CD4-positive, alpha-beta T cell treated with Interleukin-15 for 1 hour (primary cell): Measurements from ENCODE around the gene ARMC9.
"Not testable (repeated sequence)": the region's sequence is repeated elsewhere in the genome, so short reads cannot be mapped to it uniquely, and the experiment has no call there.

Source experiments
- DNase-seq: peaks from one replicate; pipeline ENCODE4 v3.0.0-alpha.2; 2020

ARMC9 gene, protein sequence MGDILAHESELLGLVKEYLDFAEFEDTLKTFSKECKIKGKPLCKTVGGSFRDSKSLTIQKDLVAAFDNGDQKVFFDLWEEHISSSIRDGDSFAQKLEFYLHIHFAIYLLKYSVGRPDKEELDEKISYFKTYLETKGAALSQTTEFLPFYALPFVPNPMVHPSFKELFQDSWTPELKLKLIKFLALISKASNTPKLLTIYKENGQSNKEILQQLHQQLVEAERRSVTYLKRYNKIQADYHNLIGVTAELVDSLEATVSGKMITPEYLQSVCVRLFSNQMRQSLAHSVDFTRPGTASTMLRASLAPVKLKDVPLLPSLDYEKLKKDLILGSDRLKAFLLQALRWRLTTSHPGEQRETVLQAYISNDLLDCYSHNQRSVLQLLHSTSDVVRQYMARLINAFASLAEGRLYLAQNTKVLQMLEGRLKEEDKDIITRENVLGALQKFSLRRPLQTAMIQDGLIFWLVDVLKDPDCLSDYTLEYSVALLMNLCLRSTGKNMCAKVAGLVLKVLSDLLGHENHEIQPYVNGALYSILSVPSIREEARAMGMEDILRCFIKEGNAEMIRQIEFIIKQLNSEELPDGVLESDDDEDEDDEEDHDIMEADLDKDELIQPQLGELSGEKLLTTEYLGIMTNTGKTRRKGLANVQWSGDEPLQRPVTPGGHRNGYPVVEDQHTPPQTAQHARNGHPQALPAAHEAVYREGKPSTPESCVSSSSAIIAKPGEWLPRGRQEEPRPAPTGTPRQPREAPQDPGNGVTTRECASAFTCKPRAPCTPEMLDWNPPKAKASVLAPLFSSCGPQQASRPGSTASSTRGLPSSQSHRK

DNA sequence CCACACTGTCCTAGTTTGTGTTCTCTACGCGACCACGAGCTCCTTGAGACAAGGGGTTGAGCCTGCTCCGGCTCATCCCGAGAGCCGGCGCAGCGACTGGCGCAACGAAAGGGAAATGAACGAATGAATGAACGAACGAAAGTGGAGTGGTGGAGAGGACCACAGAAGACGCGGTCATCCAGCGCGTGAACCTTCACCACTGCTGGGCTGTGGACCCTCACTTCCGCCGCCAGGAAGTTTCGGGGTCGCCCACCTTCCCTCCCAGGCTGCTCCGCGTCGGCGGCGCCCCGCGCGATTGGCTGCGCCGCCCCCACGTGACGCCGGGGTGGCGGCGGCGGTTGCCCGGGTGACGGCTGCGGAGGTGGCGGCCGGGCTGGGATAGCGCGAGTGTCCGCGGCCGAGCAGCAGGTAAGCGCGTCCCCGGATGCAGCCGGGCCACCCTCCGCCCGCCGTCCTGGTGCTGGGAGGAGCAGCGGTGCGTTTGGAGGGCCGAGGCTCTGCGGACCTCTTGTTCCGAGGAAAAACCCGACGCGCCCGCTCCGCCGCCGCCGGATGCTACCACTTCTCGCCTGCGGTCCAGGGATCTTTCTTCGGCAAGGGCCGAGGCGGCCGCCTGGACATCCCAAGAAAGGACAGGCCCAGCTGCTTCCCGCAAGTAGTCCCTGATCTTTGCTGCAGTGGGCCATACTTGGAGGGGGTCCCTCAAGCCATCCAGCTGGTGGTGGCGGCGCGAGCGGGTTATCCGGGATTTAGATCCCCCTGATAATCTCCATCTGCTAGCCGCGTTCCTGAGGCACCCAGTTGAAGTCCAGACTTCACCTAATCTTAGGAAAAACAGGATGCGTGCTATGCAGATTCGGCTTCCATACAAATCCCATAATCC is at the start of gene ARMC9:
TSS of gene ARMC9 (plus strand) at position 341 of the 883 bp plus-strand sequence. CDS start 7,608 bp downstream, outside the sequence.
- DNase-seq = peak; percentile 71

DNA sequence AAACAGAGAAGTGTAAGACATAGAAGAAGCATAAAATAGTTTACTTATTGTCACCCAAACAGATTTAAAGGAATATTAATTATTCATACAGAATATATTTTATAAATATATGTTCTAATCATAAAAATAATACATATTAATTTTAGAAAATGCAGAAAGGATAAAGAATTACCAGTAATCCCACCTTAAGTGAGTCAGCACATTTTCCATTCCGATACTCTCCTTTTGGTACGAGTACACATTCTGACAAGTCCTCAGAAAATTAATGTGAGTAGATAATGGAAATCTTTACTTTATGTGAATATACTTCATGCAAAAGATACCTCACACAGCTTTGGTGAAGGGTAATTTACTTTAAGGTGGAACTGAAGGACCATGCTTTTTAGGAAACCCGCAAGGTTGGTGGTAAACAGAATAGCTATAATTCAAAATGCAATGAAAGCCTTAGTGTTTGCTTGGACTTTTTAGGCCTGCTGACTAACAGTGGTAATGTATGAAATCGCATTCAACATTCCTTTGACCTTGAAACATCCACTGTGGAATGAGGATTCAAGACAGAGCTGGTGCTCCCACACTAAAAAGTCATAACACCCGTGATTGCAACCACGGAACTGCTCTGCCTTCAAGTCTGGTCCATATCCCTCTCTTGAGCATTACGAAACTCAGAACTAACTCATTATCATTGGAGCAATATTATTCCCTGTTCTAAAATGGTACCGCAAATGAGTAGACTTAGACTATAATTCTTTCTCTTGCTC is 45.5 kb upstream of the ARMC9 start:
- no peak for DNase-seq

DNA sequence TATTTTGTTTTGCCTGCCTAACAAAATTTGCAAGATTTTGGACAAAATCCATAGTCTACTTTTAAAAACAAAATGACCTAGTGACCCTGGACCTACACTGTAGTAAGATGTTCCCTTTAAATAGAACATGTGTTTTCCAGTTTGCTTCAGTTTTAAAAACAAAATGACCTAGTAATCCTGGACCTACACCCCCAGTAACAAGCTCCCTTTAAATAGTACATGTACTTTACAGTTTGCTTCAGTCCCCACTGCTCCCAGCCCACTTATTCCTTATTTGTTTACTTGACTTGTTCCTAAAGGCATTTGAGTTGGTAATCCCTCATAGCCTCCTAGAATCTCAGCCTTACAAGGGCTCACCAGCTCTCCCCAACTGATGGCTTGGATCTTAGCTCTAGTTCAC is 39.1 kb upstream of the ARMC9 start:
- DNase-seq = no peak

DNA sequence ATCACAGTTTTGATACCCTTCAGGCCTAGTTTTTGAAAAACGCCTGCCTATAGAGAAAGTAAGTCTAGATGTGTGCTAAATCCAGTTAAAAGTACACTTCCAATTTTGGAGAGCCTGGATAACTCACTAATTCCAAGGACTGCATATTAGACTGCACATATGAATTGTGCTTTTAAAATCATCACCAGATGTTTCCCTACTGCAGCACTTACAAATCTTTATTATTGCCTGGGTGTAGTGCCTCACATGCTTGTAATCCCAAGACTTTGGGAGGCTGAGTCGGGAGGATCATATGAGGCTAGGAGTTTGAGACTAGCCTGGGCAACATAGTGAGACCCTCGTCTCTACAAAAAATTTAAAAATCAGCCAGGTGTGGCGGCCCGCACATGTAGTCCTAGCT is 37.7 kb upstream of the ARMC9 start:
- no peak for DNase-seq

DNA sequence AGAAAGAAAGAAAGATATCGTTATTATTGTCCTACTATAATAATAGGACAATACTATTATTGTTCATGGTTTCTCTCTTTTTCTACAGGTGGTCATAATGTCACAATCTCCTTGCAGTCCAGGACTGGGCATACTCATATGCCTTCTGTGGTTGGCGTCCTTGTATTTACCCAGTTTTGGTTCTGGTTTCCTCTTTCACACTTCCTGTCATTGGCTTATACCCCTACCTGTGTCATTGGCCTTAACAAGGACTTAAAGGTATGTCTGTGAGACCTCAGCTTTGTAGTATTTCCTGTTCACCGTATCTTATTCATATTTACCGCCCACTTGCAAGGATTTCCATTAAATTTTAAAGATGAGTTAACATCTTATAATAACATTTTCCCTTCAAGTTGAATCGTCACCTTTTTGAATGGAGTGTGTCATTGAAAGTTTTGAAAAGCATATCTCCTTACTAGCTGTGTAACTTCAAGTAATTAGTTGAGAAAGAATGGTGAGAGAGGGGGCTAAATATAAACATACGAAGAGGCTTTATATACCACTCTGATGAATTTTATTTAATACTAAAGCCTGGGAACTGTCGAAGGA is 37.1 kb upstream of the ARMC9 start:
- no peak for DNase-seq

DNA sequence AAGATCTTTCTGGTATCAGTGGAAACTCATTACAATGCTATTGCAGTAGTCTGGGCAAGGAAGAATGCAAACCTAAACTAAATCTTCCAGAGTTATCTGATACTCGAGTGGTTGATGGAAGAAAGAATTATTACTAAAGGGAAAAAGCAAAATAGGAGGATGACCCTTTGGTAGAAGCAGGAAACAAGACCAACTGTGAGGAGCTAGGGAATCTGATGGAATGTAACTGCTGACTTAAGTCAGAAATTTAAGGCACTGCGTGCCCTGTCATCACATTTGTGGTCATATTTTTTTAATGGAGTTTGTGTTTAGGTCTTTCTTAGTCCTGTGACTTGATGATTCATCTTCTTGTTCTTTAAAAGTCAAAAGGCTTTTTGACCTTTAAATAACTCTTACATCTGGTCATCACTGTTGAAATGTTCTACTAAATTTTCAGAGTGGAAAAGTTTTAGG is 36.5 kb upstream of the ARMC9 start:
- no peak for DNase-seq

DNA sequence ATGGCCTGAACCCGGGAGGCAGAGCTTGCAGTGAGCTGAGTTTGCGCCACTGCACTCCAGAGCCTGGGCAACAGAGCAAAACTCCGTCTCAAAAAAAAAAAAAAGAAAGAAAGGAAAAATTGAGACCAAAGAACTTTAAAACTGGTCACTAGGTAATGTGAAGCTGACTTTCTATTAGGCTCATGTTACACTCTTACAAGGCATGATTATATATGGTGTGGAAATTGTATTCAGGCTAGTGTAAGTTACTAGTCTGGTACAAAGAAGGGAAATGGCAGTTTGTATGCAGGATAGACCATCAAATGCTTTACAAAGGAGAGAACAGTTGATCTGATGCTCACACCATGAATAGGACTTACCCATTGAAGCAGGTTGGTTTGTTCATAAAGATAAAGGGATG is 35.4 kb upstream of the ARMC9 start:
- no peak for DNase-seq

DNA sequence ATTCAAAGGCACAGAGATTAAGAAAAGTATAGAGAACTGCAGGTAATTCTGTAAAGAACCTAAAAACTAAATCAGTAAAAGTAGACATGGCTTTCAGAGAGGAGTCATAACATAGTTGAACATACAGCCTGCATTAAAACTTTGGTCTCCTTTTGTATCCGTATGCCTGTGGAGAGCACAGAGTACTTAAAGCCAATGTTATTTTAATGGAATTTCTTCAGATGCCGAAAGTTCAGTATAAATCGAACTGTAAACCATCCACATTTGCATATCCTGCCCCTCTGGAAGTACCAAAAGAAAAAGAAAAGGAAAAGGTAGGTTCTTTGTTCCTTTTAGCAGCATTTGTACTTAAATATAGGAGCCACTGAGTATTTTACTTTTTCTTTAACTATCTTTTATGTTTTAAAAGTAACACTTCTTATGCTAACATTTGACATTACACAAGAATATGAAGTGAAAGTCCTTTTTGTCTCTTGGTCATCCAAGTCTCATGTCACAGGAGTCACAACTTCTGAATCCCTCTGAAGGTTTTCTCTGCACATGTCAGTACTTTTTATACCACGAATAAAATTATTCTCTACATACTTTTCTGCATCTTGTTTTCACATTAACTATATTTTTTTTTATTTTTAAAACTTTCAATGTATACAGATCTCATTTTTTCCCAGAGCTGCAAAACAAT is 34.9 kb upstream of the ARMC9 start:
- DNase-seq = no peak

DNA sequence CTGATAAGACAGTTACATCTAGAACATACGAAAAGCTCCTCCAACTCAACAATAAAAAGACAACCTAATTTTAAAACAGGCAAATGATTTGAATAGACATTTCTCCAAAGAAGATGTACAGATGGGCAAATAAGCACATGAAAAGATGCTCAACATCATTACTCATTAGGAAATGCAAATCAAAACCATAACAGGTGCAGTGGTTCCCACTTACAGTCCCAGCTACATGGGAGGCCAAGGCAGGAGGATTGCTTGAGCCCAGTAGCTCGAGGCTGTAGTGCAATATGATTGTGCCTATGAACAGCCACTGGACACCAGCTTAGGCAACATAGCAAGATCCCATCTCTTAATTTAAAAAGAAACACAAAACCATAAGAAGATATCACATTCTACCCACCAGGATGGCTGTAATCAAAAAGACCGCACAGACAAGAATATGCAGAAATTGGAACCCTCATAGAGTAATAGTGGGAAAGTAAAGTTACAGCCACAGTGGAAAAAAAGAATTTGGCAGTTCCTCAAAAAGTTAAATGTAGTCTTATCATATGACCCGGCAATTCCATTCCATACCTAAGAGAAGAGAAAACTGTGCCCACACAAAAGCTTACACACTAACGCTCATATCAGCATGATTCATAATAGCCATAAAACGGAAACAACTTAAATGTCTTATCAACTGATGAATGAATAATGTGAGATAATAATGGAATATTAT is 30.5 kb upstream of the ARMC9 start:
- no peak for DNase-seq

DNA sequence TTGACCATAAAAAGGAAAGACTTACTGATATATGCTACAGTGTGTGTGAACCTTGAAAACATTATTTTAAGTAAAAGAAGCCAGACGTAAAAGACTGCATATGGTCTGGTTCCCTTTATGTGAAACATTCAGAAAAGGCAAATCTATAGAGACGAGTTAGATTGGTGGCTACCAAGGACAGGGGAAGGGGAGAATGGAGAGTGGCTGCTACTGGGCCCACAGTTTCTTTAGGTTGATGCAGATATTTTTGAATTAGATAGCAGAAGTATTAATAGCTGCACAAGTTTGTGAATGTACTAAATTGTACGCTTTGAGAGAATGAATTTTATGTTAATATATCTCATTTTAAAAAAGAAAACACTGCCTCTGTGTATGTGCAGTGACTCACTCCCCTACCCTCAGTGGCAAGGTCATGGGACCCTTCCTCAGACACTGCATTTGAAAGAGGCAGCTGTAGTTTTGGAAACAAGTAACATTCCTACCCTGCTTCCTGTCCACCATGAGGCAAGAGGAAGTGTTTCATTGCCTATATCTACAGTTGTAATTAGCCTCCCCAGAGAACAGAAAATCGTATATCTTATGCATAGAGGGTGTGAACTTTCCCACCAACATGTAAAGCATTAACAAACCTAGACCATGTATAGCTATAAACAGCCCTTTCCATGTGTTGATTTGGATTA is 29.8 kb upstream of the ARMC9 start:
- DNase-seq = no peak

DNA sequence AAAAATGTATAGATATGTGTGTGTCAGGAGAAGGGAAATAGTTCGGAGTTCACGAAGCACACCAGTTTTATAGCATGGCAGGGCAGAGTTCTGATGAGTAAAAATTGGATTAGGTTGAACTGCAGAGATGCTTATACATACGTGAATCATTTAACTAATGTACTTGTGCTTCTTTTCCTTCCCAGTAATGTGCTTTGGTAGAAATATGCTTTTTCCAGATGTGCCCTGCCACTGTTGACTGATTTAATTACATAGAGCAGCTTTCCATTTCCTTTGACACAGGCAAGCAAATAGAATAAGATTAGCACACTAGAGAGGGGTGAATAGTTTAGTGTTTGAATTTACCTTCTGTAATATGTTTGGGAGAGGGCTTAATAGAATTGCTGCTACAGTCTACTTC is 28.9 kb upstream of the ARMC9 start:
- DNase-seq = no peak

DNA sequence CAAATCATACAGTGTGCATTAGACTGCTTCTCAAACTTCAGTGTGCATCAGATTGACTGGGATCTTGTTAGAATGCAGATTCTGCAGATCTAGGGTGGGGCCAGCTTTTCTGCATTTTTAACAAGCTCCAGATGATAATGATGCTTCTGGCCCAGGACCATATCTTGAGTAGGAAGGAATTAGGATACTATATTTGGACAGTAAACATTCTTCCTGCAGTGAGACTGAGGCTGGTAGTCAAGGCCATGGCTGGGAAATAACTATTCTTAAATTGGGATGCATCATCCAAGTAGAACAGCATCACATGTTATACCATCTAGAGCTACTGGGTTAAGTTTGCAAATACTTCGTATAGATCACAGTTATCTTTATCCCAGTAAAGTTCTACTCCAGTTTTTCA is 28.4 kb upstream of the ARMC9 start:
- DNase-seq = no peak

DNA sequence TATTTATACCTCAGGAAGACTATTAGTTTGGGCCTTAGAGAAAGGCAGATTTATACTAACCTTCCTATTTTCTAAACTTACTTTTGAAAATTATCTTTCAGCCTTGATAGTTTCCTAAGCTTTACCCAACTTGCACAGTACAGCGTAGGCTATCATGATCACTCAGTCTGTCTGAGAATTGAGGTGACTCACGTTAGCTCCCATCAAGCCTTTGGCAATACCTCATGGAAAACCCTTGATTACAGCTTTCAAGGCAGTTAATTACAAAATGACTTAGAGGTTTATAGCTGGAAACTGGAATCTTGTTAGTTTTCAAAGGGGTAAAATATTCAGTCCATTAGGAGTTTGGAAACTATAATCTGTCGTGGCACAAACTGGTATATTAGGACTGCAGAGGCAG is 26.4 kb upstream of the ARMC9 start:
- DNase-seq = no peak

DNA sequence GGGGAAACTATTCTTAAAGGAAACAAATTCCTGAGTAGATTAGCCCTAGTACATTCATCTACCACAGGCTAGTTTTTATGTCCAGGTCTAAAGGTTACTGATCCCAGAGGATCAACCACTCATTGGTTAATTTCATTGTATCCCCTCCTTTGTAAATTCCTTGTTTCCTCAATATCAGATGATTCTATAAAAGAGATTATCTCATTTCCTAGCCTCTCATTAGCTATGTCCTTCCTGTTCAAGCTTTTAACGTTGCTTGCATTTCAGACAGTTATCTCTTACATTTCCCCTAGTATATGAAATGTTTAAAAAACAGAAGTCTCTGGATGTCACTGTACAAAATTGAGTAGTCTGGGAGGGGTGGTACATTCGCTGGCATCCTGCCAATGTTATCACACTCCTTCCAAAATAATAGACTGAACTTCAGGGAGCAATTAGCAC is 24.2 kb upstream of the ARMC9 start:
- no peak for DNase-seq

DNA sequence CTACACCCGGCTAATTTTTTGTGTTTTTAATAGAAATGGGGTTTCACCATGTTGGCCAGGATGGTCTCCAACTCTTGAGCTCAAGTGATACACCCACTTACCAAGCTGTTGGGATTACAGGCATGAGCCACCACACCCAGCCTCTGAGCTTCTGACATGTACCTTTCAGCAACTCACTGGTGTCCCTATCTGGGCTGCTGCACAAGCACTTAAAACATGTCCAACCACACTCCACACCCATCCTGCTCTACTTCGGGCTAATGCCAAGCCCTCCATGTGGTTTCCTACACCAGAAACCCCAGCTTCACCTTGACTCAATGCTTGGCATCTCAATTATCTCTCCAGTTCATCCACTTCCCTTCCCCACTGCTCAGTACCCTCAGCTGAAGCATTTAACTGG is 22.4 kb upstream of the ARMC9 start:
- no peak for DNase-seq

DNA sequence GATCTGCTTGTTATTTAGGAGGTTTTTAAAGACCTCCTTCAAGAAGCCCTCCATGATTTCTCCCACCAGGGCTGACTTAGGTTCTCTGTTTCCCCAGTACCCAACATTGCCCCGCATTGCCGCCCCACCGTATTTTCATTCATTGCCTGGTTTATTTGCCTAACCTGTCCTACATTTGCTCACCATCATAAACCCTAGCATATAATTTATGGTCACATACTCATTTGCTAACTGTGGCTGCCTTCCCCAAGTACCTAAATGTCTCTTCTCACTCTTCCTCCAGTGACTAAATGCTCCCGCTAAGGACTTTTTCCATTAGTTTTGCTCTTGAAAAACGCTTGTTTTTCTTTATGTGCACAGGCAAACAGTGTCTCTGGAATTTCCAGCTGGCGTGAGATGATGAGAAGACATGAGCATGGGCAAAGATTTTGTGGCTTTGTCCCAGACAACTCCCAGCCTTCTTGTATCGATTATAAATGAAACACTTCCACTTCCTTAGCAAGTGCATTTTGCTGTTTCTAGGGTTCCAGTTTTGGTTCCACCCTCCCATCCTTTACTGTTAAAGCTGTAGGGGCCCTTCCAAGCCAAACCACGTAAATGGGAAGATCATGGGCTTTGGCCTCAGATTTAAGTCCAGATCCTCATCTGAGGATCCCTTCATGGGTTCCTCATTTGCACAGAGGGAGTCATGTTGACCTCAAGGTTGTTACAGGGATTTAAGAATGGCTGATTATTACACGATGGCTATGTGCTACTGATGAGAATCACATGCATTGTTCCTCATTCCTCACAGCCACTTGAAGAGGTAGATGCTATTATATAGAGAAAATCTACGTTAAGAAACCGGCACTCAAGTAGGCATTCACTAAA is 21.0 kb upstream of the ARMC9 start:
- DNase-seq = no peak

DNA sequence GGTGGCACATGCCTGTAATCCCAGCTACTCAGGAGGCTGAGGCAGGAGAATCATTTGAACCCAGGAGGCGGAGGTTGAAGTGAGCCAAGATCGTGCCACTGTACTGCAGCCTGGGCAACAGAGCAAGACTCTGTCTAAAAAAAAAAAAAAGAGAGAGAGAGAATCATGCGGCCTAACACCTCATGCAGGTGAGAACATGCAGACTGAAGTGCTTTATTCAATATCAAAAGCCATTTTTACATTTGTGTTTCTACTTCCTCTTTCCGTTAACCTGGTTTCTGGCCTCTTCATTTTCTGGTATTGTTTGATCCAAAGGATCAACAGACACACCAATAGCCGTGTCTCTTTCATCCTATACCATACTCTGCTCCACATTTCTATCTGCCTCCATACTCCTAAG is 19.6 kb upstream of the ARMC9 start:
- DNase-seq = not testable (repeated sequence)

DNA sequence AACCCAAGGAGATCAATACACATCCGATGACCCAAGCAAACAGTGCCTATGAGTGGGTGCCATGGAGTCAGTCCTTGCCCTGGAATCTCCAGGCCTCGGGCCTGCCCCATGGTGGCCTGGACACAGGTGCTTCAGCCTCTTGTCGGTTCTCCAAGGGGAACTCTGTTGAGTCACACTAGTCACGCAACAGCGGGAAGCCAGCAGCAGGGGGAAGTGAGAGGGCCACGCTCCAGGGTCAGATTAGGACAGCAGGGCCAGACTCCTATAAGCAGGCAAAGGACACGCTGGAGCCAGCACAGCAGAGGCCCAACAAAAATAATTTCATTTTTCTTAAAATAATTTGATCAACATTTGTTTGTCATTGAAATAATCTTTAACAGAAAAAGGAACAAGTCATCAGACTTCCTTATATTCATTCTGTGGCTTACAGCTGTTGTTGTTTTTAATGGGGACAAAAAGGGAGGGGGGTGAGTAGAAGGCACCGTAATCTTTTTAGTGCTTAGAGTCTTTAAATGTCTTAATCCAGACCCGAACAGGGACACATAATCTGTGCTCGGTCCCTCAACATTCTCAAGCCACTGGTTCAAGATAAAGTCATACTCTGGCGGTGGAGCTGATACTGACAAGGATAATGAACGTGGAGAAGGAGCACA is 16.4 kb upstream of the ARMC9 start:
- peak; percentile 70 for DNase-seq
